H1 (cell line): ENCODE results near the gene BMPR1A. TPM values are rescaled to one million over a fixed set of nuclear protein-coding genes. Genes with fewer than 3 reads are reported as not detected.

Source experiments
- CTCF ChIA-PET: fragments of 300-600 bp; sonication (Branson Sonifier 250); formaldehyde crosslinking; loops from one replicate; lab custom pipeline; 2021; ENCODE audit not compliant: partially characterized antibody; lab: Charles Lee
- POLR2A ChIA-PET: fragments of 300-600 bp; sonication (Branson Sonifier 250); formaldehyde crosslinking; loops from one replicate; lab custom pipeline; 2021; ENCODE audit warnings: inconsistent platforms; ENCODE audit not compliant: partially characterized antibody; lab: Charles Lee
- DNase-seq, 2 experiments: peaks; one replicate each; pipeline versions ENCODE4 v3.0.0 to v3.0.0-alpha.2; 2010 to 2022; ENCODE audit warnings: low spot score in 2 of 2, low read depth in 1 of 2, mixed read lengths in 1 of 2
- FAIRE-seq: peaks from 2 replicates; lab custom pipeline; 2011; peaks lifted over from hg19 to GRCh38; lab: Jason Lieb, UNC
- H2AFZ ChIP-seq: 2 replicates; pipeline ENCODE4 v1.8.1; 2012; ENCODE audit warnings: low read length, inconsistent platforms
- H2AK5ac ChIP-seq: 2 replicates; pipeline ENCODE4 v1.6.1; 2013; ENCODE audit warnings: low read depth, low read length
- H2BK120ac ChIP-seq: replicated peaks from 2 replicates; pipeline ENCODE3; 2013; ENCODE audit warnings: low read depth, low read length, inconsistent platforms
- H2BK12ac ChIP-seq: 2 replicates; pipeline ENCODE4 v1.6.1; 2013; ENCODE audit warnings: low read depth, low read length
- H2BK15ac ChIP-seq: 2 replicates; pipeline ENCODE4 v1.6.1; 2013; ENCODE audit warnings: low read length
- H2BK20ac ChIP-seq: 2 replicates; pipeline ENCODE4 v1.6.1; 2013; ENCODE audit warnings: low read length
- H2BK5ac ChIP-seq: 2 replicates; pipeline ENCODE4 v1.6.1; 2013; ENCODE audit warnings: low read depth, low read length
- H3K14ac ChIP-seq: 2 replicates; pipeline ENCODE4 v1.6.1; 2013; ENCODE audit warnings: inconsistent platforms; ENCODE audit not compliant: insufficient read length
- H3K18ac ChIP-seq: 2 replicates; pipeline ENCODE4 v1.6.1; 2013; ENCODE audit warnings: low read length; ENCODE audit errors: extremely low read depth
- H3K23ac ChIP-seq: 2 replicates; pipeline ENCODE4 v1.6.1; 2013; ENCODE audit warnings: inconsistent platforms; ENCODE audit not compliant: insufficient read length
- H3K23me2 ChIP-seq: 2 replicates; pipeline ENCODE4 v1.6.1; 2013; ENCODE audit warnings: low read depth, low read length
- H3K27ac ChIP-seq: 2 replicates; pipeline ENCODE4 v1.6.1; 2011; ENCODE audit warnings: low read depth, low read length, inconsistent platforms
- H3K27me3 ChIP-seq, 4 experiments: replicated peaks in 1 of 4; 1 replicate in 1 of 4; 2 replicates in 3 of 4; pipeline versions ENCODE4 v1.6.1 to v1.8.1; 2011 to 2013; ENCODE audit warnings: low read length in 3 of 4, mild to moderate bottlenecking in 3 of 4, inconsistent platforms in 2 of 4, mixed read lengths in 2 of 4, moderate library complexity in 1 of 4; ENCODE audit not compliant: control insufficient read depth in 3 of 4, insufficient read depth in 3 of 4; ENCODE audit errors: extremely low read depth in 1 of 4
- H3K36me3 ChIP-seq, 4 experiments: 2 replicates each; pipeline versions ENCODE4 v1.6.1 to v1.8.1; 2011 to 2013; ENCODE audit warnings: mild to moderate bottlenecking in 4 of 4, low read length in 3 of 4, moderate library complexity in 2 of 4, control low read depth in 1 of 4, inconsistent platforms in 1 of 4; ENCODE audit not compliant: insufficient read depth in 4 of 4, control insufficient read depth in 2 of 4
- H3K4ac ChIP-seq: replicated peaks from 2 replicates; pipeline ENCODE3; 2013; ENCODE audit warnings: low read length, low read depth, mixed read lengths, inconsistent platforms; ENCODE audit not compliant: insufficient read length
- H3K4me1 ChIP-seq, 4 experiments: replicated peaks in 1 of 4; 1 replicate in 1 of 4; 2 replicates in 3 of 4; pipeline versions ENCODE4 v1.6.1 to v1.8.1; 2011 to 2013; ENCODE audit warnings: low read length in 3 of 4, inconsistent platforms in 2 of 4, mixed read lengths in 1 of 4; ENCODE audit not compliant: insufficient read depth in 4 of 4, control insufficient read depth in 3 of 4
- H3K4me2 ChIP-seq, 2 experiments: 2 replicates each; pipeline versions ENCODE4 v1.6.1 to v1.8.1; 2011 to 2013; ENCODE audit warnings: low read depth in 2 of 2, low read length in 2 of 2, control low read depth in 1 of 2, inconsistent platforms in 1 of 2, mild to moderate bottlenecking in 1 of 2; ENCODE audit not compliant: insufficient read depth in 1 of 2
- H3K4me3 ChIP-seq, 4 experiments: fragments of 200-600, 300-600 bp in 1 of 4; sonication (generic), shearing (Covaris generic), sonication (Bioruptor Twin) in 1 of 4; 2 replicates each; pipeline versions ENCODE4 v1.5.1 to v1.8.1; 2011 to 2016; ENCODE audit warnings: low read length in 4 of 4, low read depth in 3 of 4, control low read depth in 2 of 4, inconsistent platforms in 2 of 4, mild to moderate bottlenecking in 2 of 4, mixed read lengths in 1 of 4, moderate library complexity in 1 of 4; ENCODE audit not compliant: insufficient read depth in 2 of 4; ENCODE audit errors: extremely low read depth in 1 of 4
- H3K56ac ChIP-seq: replicated peaks from 2 replicates; pipeline ENCODE3; 2013; ENCODE audit warnings: low read depth, mild to moderate bottlenecking, mixed read lengths, low read length, inconsistent platforms; ENCODE audit not compliant: insufficient read length
- H3K79me1 ChIP-seq: 2 replicates; pipeline ENCODE4 v1.6.1; 2013; ENCODE audit warnings: low read depth, low read length, control low read depth
- H3K79me2 ChIP-seq, 2 experiments: 2 replicates each; pipeline versions ENCODE4 v1.6.1 to v1.8.1; 2012 to 2013; ENCODE audit warnings: low read length in 2 of 2, mild to moderate bottlenecking in 2 of 2, inconsistent platforms in 1 of 2; ENCODE audit not compliant: insufficient read depth in 2 of 2, control insufficient read depth in 1 of 2
- H3K9ac ChIP-seq, 4 experiments: replicated peaks in 1 of 4; 1 replicate in 1 of 4; 2 replicates in 3 of 4; pipeline versions ENCODE4 v1.6.1 to v1.8.1; 2011 to 2013; ENCODE audit warnings: low read depth in 3 of 4, low read length in 3 of 4, control low read depth in 2 of 4, mild to moderate bottlenecking in 2 of 4, moderate library complexity in 2 of 4, inconsistent platforms in 1 of 4; ENCODE audit errors: extremely low read depth in 1 of 4
- H3K9me3 ChIP-seq, 2 experiments: 2 replicates each; pipeline versions ENCODE4 v1.6.1 to v1.8.1; 2012 to 2013; ENCODE audit warnings: mild to moderate bottlenecking in 2 of 2, moderate library complexity in 2 of 2, control low read depth in 1 of 2, inconsistent platforms in 1 of 2, low read depth in 1 of 2, low read length in 1 of 2, mixed read lengths in 1 of 2; ENCODE audit not compliant: insufficient read depth in 2 of 2
- H4K20me1 ChIP-seq, 2 experiments: replicated peaks in 1 of 2; 2 replicates each; pipeline versions ENCODE3 to v1.8.1; 2011 to 2013; ENCODE audit warnings: inconsistent platforms in 2 of 2, low read length in 2 of 2, mild to moderate bottlenecking in 1 of 2; ENCODE audit not compliant: insufficient read depth in 2 of 2, control insufficient read depth in 1 of 2
- H4K5ac ChIP-seq: 2 replicates; pipeline ENCODE4 v1.6.1; 2013; ENCODE audit warnings: low read length, low read depth, mixed read lengths, inconsistent platforms; ENCODE audit not compliant: insufficient read length
- H4K8ac ChIP-seq: 2 replicates; pipeline ENCODE4 v1.8.0; 2013; ENCODE audit warnings: mild to moderate bottlenecking, moderate library complexity, low read length, inconsistent platforms; ENCODE audit not compliant: insufficient read depth; ENCODE audit errors: extremely low read depth
- H4K91ac ChIP-seq: replicated peaks from 2 replicates; pipeline ENCODE3; 2013; ENCODE audit warnings: low read length, mixed read lengths, inconsistent platforms; ENCODE audit not compliant: insufficient read length
- EP300 ChIP-seq, 2 experiments: IDR thresholded peaks; 1 replicate in 1 of 2; 2 replicates in 1 of 2; pipeline ENCODE4 v1.6.1; 2011 to 2012; ENCODE audit warnings: low read depth in 2 of 2, low read length in 2 of 2, mild to moderate bottlenecking in 2 of 2, borderline replicate concordance in 1 of 2, inconsistent platforms in 1 of 2, moderate library complexity in 1 of 2
- WGBS, 2 experiments: shearing (Covaris generic) in 1 of 2; methylation state at CpG; one replicate each; pipeline versions ENCODE4 v1.1.6 to v1.1.7; 2013 to 2015; ENCODE audit warnings: low lambda C conversion rate in 2 of 2, mixed read lengths in 2 of 2, inconsistent platforms in 1 of 2, low coverage in 1 of 2, missing lambda C conversion rate in 1 of 2; ENCODE audit not compliant: insufficient replicate concordance in 2 of 2, insufficient coverage in 1 of 2, insufficient read length in 1 of 2; ENCODE audit errors: extremely low coverage in 1 of 2, missing lambda C conversion rate in 1 of 2; 5-methylcytosine and 5-hydroxymethylcytosine counted together
- polyA plus RNA-seq, 7 experiments: library from polyadenylated mRNA; depleted of rRNA in 3 of 7; stranded (reverse) in 5 of 7; unstranded in 2 of 7; fragments of >200 nt in 5 of 7; fragments of 200-250 nt in 2 of 7; gene quantifications; 1 replicate in 5 of 7; 2 replicates in 1 of 7; 4 replicates in 1 of 7; pipeline versions ENCODE4 v1.2.1 to v1.2.3, GENCODE V29; 2011 to 2013; ENCODE audit warnings: missing spikeins in 2 of 7, mixed read lengths in 2 of 7
- total RNA-seq: library from RNA; stranded (reverse); fragmentation: NEBNext Ultra II Directional; extraction: Animal tissue kit (Norgen Biotek cat#: 25700); gene quantifications from 2 replicates; pipeline ENCODE4 v1.2.1, GENCODE V29; 2021

The BMPR1A gene
- total and polyA plus RNA-seq, 2 of the 8 experiments (the other 6 are each of a cell fraction or from before 2014, with no cell fraction given) = 34.4 to 129 TPM

GRCh38 chr10:86815640-86816039 lies 59.2 kb downstream of the BMPR1A start:
- Histone ChIP-seq H3K14ac (no peak overlapping the region), H2AK5ac (no peak overlapping the region), H3K56ac (no peak overlapping the region), H3K79me2 (peaks cover 45 to 100% of the 10 kb centered on the region in 2 experiments), H3K36me3 (peaks cover 0 to 4% (median 2%) of the 10 kb centered on the region in 4 experiments; a peak in 4 of 8 replicates), H2BK15ac (no peak overlapping the region), H3K23me2 (no peaks in the 10 kb centered on the region), H3K18ac (no peak overlapping the region), H2BK20ac (no peak overlapping the region), H3K23ac (no peak overlapping the region), H2BK120ac (no peak overlapping the region), H3K4ac (no peak overlapping the region), H2BK5ac (no peak overlapping the region), H3K4me3 (no peak overlapping the region), H2AFZ (no peak overlapping the region), H4K8ac (no peak overlapping the region), H2BK12ac (no peak overlapping the region), H3K9ac (no peak overlapping the region), H3K27me3 (no peaks in the 10 kb centered on the region), H4K91ac (no peak overlapping the region), H3K9me3 (no peaks in the 10 kb centered on the region), H3K27ac (no peak overlapping the region), H3K79me1 (peaks cover 28% of the 10 kb centered on the region), H4K20me1 (peaks cover 16 to 23% of the 10 kb centered on the region in 2 experiments), H4K5ac (no peak overlapping the region), H3K4me2 (no peak overlapping the region), H3K4me1 (peaks cover 0 to 14% (median 5%) of the 10 kb centered on the region in 4 experiments; a peak in 4 of 7 replicates)
- TF ChIP-seq EP300 (IDR thresholded peaks at IDR 0.05; ENCODE audit: borderline replicate concordance in 1 of 2, low read depth in 2 of 2, low read length in 2 of 2) = no peak
- 93% methylated on average over 5 of the region's 5 CpGs; no CpG with 5 or more reads in 1 of the 2 experiments for WGBS, 2 experiments
- DNase-seq = no peak
- FAIRE-seq = no peak
- ChIA-PET POLR2A (no interaction called here), CTCF (no interaction called here)
